GM21825 (cell line): Measurements from ENCODE around the gene CPED1.
"Not testable (repeated sequence)": the region's sequence is repeated elsewhere in the genome, so short reads cannot be mapped to it uniquely, and the experiment has no call there.

Source experiments
- ATAC-seq: cut with Tn5 transposase; IDR thresholded peaks from one replicate; pipeline ENCODE4 v1.9.1; 2021; ENCODE audit warnings: mild to moderate bottlenecking, moderate library complexity; ENCODE audit not compliant: unreplicated experiment

Gene CPED1

GRCh38 chr7:121172484-121172883 lies 184.0 kb downstream of the CPED1 start:
- no peak for ATAC-seq

GRCh38 chr7:121175826-121176225 lies 187.3 kb downstream of the CPED1 start:
- ATAC-seq: no peak

- no peak for ATAC-seq
Observed at GRCh38 chr7:121178452-121178851, 189.9 kb downstream of the CPED1 start.

- ATAC-seq: no peak
Observed at GRCh38 chr7:121178869-121179497, 190.5 kb downstream of the CPED1 start.

- ATAC-seq: peak; percentile 97
Observed at GRCh38 chr7:121180436-121181063, 192.0 kb downstream of the CPED1 start.

- no peak for ATAC-seq
Observed at GRCh38 chr7:121181357-121181756, 192.8 kb downstream of the CPED1 start.

GRCh38 chr7:121182281-121182680 lies 193.8 kb downstream of the CPED1 start:
- no peak for ATAC-seq

GRCh38 chr7:121182902-121183301 lies 194.4 kb downstream of the CPED1 start:
- no peak for ATAC-seq

GRCh38 chr7:121183883-121184282 lies 195.4 kb downstream of the CPED1 start:
- ATAC-seq: not testable (repeated sequence)

- ATAC-seq: no peak
Observed at GRCh38 chr7:121186746-121187145, 198.2 kb downstream of the CPED1 start.

GRCh38 chr7:121187222-121187621 lies 198.7 kb downstream of the CPED1 start:
- ATAC-seq: peak; percentile 93

GRCh38 chr7:121187676-121188075 lies 199.2 kb downstream of the CPED1 start:
- no peak for ATAC-seq

- no peak for ATAC-seq
Observed at GRCh38 chr7:121192834-121193233, 204.3 kb downstream of the CPED1 start.

- no peak for ATAC-seq
Observed at GRCh38 chr7:121195010-121195409, 206.5 kb downstream of the CPED1 start.

- no peak for ATAC-seq
Observed at GRCh38 chr7:121195874-121196273, 207.4 kb downstream of the CPED1 start.

- no peak for ATAC-seq
Observed at GRCh38 chr7:121196286-121196685, 207.8 kb downstream of the CPED1 start.

- ATAC-seq: no peak
Observed at GRCh38 chr7:121197455-121197854, 208.9 kb downstream of the CPED1 start.

GRCh38 chr7:121198502-121198901 lies 210.0 kb downstream of the CPED1 start:
- no peak for ATAC-seq

GRCh38 chr7:121202125-121202524 lies 213.6 kb downstream of the CPED1 start:
- ATAC-seq: no peak

GRCh38 chr7:121202834-121203233 lies 214.3 kb downstream of the CPED1 start:
- ATAC-seq: no peak

- no peak for ATAC-seq
Observed at GRCh38 chr7:121204537-121204936, 216.0 kb downstream of the CPED1 start.

- ATAC-seq: no peak
Observed at GRCh38 chr7:121205777-121206176, 217.3 kb downstream of the CPED1 start.

GRCh38 chr7:121211253-121211652 lies 222.7 kb downstream of the CPED1 start:
- no peak for ATAC-seq
